ENCODE measurements around the gene RPS2. TPM values are rescaled to one million over a fixed set of nuclear protein-coding genes. Genes with fewer than 3 reads are reported as not detected.
A peak's percentile ranks its signal among the peaks of the same experiment; 100 is the strongest.

Gene RPS2
- total RNA-seq, 2 experiments from 2014 or later = 5,572 to 5,598 TPM

- H3K27ac Mint-ChIP-seq = no peak overlapping the region
- H3K4me3 Mint-ChIP-seq = no peak overlapping the region
- peaks cover 22% of the 10 kb centered on the region for H3K36me3 Mint-ChIP-seq (ENCODE audit: low read depth)
- peaks cover 29% of the 10 kb centered on the region for H3K27me3 Mint-ChIP-seq
- intact Hi-C loops (cut with micrococcal nuclease) = no loop called here
- TF ChIP-seq CTCF (IDR thresholded peaks at IDR 0.05) = no peak
- POLR2A ChIA-PET = interaction anchor here (1.1 to 29.2 kb wide), 6 partner anchors 10 to 175 kb away, joined by 3 to 505 read pairs (median 11); partner anchors contain the start of genes FAHD1, HAGH, NDUFB10 and RNF151
- H3K9me3 Mint-ChIP-seq = no peaks in the 10 kb centered on the region
- ATAC-seq = no peak
- DNase-seq = peak; percentile 31
- CTCF ChIA-PET = interaction anchor here (1.0 kb wide), 1 partner anchor 24 kb away, joined by 3 read pairs; no protein-coding TSS in a partner anchor
- peaks cover 18% of the 10 kb centered on the region for H3K4me1 Mint-ChIP-seq (ENCODE audit: low read depth)
Measured at GRCh38 chr16:1980030-1980769, 15.6 kb upstream of the RPS2 start.

GRCh38 chr16:1979271-1980029 lies 14.8 kb upstream of the RPS2 start:
- CTCF ChIA-PET = no interaction called here
- POLR2A ChIA-PET = interaction anchor here (2.4 to 29.2 kb wide), 4 partner anchors 11 to 175 kb away, joined by 8 to 505 read pairs (median 14); partner anchors contain the start of genes NDUFB10, RNF151, RPS2 and SYNGR3
- DNase-seq (peak; percentile 52), ATAC-seq (no peak)
- Mint-ChIP-seq H3K27me3 (peaks cover 29% of the 10 kb centered on the region), H3K9me3 (no peaks in the 10 kb centered on the region), H3K27ac (no peak overlapping the region), H3K36me3 (ENCODE audit: low read depth) (peaks cover 28% of the 10 kb centered on the region), H3K4me1 (ENCODE audit: low read depth) (peaks cover 13% of the 10 kb centered on the region), H3K4me3 (no peak overlapping the region)
- intact Hi-C loops (cut with micrococcal nuclease) = no loop called here
- no peak for TF ChIP-seq CTCF (IDR thresholded peaks at IDR 0.05)

GRCh38 chr16:1978476-1979120 lies 14.0 kb upstream of the RPS2 start:
- Mint-ChIP-seq H3K27ac (no peak overlapping the region), H3K4me3 (no peak overlapping the region), H3K9me3 (no peaks in the 10 kb centered on the region), H3K4me1 (ENCODE audit: low read depth) (peaks cover 15% of the 10 kb centered on the region), H3K27me3 (peaks cover 29% of the 10 kb centered on the region), H3K36me3 (ENCODE audit: low read depth) (peaks cover 34% of the 10 kb centered on the region)
- ChIA-PET CTCF (no interaction called here), POLR2A (interaction anchor here (0.7 to 29.2 kb wide), 4 partner anchors 9 to 17 kb away, joined by 3 to 505 read pairs (median 12); partner anchors contain the start of genes NDUFB10, RNF151, RPS2 and TBL3)
- intact Hi-C loops (cut with micrococcal nuclease) = no loop called here
- no peak for ATAC-seq
- DNase-seq = no peak
- TF ChIP-seq CTCF (IDR thresholded peaks at IDR 0.05) = no peak

GRCh38 chr16:1977875-1978268 lies 13.2 kb upstream of the RPS2 start:
- TF ChIP-seq CTCF (IDR thresholded peaks at IDR 0.05) = no peak
- H3K4me1 Mint-ChIP-seq (ENCODE audit: low read depth) = peaks cover 16% of the 10 kb centered on the region

More at GRCh38 chr16:1977875-1978268, 13.2 kb upstream of the RPS2 start:
- POLR2A ChIA-PET = interaction anchor here (1.1 to 29.2 kb wide), 3 partner anchors 10 to 18 kb away, joined by 3 to 505 read pairs (median 20); partner anchors contain the start of genes NDUFB10, RNF151, RPS2 and TBL3
- no peak overlapping the region for H3K27ac Mint-ChIP-seq
- intact Hi-C loops (cut with micrococcal nuclease) = no loop called here
- H3K27me3 Mint-ChIP-seq = peaks cover 26% of the 10 kb centered on the region
- H3K9me3 Mint-ChIP-seq = no peaks in the 10 kb centered on the region
- CTCF ChIA-PET = no interaction called here
- H3K36me3 Mint-ChIP-seq (ENCODE audit: low read depth) = peaks cover 37% of the 10 kb centered on the region
- no peak for DNase-seq
- H3K4me3 Mint-ChIP-seq = no peak overlapping the region
- no peak for ATAC-seq

Data from activated CD8-positive, alpha-beta T cell treated with anti-CD3 and anti-CD28 coated beads for 36 hours (primary cell).